Measurements from ENCODE around the gene ATP2B3.
A peak's percentile ranks its signal among the peaks of the same experiment; 100 is the strongest.

ATP2B3 gene

DNA sequence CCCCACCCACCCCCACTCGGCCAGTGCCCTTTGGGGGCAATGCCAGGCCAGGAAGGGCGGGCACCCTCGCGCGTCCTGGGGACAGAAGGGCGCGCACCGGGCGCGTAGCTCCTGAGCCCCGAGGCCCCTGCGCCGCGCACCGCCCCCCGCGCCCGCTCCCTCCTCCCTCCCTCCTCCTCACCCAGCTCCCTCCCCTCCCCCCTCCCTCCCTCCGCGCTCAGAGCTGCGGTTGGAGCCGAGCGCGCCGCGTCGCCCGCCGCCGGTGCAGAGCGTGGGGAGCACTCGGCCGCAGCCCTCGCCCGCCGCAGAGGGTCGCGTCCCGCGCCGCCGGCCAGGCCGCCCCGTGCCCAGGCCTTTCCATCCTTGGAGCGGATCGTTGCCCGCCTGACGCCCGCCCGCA, at the start of gene ATP2B3:
ATP2B3 (plus strand) TSS at position 220 of the 400 bp plus-strand sequence. CDS start 18,606 bp downstream, outside the sequence.
- DNase-seq (ENCODE audit: low read depth) = no peak

DNA sequence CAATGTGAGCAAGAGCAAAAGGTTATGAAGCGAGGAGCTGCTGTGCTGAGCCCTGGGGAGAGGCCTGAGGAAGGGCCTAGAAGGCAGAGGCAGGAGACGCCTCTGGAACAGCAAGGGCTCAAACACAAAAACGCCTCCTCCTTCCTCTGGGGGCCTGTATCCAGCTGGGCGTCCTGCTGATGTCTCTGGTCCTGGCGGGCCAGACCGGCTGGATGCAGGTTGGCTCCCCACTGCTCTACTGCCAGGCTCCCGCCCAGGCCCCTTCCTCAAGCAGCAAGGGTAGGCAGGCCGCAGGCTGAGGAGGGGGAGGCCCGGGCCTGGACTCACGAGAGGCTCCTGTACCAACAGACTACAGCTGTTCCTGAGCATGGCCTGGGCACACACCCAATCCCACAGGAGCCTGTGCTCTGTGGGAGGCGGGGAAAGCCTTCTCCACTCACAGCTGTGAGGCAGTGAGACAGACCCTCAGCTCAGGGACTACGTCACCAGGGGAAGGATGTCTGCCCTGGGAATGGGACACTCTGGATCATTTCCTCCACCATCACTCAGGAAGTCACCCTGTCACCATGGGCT, 49.3 kb upstream of the ATP2B3 start:
- DNase-seq (ENCODE audit: low read depth) = no peak

DNA sequence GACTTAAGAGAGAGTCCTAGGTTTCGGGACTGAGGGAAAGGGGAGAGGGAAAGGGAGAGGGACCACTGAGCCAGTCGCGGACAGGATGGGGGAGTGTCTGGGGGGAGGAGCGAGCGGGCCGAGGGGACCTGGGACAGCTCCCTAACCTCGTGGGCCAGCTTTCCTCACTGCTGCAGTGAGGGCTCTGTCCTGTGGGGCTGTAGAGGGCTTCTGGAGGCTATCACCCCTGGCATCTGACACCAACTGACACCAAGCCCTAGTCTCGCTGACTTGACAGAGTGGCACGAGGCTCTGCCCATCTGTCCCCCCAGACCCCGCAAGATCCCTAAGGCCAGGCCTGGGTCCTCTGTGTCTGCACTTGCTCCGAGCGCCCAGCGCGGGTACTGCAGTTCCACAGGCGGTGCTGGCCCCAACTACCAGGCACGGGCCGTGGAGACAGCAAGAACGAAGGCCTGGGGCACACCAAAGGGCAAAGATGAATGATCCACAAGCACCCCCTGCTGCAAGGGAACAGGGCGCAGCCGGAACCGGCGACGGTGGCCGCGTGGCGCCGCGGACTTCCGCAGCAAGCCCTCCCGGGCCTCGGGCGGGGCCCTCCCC, 47.5 kb upstream of the ATP2B3 start:
- DNase-seq (ENCODE audit: low read depth) = no peak

- DNase-seq (ENCODE audit: low read depth) = peak; percentile 80
Measured at GRCh38 chrX:153470411-153471363, 46.8 kb upstream of the ATP2B3 start, which contains the start of gene HAUS7. TSS of gene HAUS7 (minus strand) at chrX:153470576. CDS start at chrX:153470557, 19 bp downstream.

- DNase-seq (ENCODE audit: low read depth) = no peak
Measured at GRCh38 chrX:153471663-153472280, 45.7 kb upstream of the ATP2B3 start.

DNA sequence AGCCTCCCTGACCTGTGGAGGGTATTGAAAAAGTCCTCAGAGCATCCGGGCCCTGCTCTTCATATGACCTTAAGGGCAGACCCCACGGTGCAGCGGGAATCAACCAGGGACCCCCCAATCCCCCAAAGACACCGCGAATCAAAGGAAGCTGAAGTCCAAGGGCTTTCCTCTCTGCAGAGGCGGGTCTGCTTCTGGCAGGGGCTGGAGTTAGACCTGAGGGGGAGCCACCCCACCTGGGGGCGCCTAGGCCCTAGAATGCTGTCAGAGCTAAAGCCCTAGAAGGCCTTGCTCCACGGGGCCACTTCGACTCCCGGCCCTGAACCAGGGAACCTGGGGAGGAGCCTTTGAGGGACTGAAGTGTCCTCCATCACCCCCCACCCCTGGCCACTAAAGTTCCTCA, 44.3 kb upstream of the ATP2B3 start:
- no peak for DNase-seq (ENCODE audit: low read depth)

DNA sequence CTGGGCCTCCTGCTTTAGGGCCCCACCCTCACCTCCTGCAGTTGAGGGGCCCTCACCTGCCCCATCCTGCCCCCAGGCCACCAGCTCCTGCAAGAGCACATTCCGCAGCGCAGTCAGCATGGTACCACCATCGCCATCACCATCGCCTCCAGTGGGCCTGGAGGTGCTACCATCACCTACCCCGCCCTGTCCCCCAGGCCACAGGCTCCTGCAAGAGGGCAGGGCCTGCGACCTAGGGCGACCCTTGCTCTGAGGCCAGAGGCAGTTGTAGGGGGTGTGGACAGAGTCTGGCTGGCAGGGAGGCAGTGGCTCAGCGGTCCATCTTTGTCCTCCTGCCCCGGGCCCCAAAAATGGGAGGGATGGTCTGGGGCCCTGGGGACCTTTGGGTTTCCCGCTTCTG, 43.2 kb upstream of the ATP2B3 start:
- DNase-seq (ENCODE audit: low read depth) = no peak

DNA sequence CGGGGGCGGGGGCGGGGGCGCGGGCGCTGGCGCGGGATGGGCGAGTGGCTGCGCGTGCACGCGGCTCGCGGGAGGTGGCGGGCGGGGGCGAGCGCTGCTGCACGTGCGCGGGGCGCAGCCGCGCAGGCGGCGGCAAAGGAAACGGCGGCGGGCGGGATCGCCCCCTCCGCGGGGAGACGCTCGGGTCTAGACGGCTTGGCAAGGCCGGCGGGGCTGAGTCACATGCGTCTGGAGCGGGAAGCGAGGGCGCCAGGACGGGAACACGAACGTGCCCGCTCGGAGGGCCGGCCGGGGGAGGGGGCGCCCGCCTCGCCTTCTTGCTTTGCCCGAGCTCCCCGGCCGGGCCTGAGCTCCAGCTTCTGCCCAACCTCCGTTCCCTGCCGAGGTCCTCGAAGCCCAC, 42.7 kb upstream of the ATP2B3 start:
- DNase-seq (ENCODE audit: low read depth) = peak; percentile 18

DNA sequence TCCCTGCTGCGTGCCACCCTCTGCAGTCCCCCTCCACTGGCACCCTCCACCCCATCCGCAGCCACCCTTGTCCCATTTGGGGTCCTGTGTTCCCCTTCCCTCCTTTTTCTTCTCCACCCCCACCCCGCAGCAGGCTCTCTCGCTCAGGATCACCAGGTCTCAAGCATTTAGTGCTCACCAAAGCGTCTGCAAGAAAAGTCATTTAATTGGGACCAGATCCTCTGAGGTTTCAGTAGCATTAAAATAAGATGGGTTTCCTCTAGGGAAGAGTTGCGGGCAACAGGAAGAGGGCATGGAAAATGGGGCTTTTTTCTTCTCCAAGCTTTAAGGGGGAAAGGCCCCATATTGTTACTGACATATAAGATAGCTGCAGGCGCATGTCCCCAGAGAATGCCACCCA, 42.2 kb upstream of the ATP2B3 start:
- no peak for DNase-seq (ENCODE audit: low read depth)

DNA sequence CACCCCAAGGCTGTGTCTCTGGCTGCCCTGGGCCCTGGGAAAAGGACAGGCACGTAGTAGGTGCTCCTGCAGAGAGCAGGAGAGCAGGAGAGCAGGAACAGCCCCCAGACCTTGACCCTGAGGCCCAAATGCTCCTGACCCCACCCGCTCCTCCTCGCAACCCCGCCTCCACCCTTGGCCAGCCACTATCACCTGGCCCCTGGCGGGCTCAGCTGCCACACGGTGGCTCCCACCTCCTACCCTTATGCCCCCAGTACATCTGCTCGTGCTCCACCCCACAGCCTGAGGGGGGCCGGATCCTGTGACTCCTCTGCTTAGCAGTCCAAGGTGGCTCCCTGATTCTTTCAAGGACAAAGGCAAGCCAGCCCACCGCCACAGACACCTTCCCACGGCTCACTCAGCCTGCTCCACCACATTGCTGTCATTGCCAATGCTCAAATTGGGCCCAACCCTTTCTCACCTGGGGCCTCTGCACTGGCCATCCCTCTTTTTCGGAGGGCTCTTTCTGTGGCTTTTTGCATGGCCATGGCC, 41.6 kb upstream of the ATP2B3 start:
- DNase-seq (ENCODE audit: low read depth) = no peak

- DNase-seq (ENCODE audit: low read depth) = no peak
Measured at GRCh38 chrX:153476666-153477363, 40.6 kb upstream of the ATP2B3 start.

GRCh38 chrX:153477364-153477857, 40.0 kb upstream of the ATP2B3 start:
- no peak for DNase-seq (ENCODE audit: low read depth)

DNA sequence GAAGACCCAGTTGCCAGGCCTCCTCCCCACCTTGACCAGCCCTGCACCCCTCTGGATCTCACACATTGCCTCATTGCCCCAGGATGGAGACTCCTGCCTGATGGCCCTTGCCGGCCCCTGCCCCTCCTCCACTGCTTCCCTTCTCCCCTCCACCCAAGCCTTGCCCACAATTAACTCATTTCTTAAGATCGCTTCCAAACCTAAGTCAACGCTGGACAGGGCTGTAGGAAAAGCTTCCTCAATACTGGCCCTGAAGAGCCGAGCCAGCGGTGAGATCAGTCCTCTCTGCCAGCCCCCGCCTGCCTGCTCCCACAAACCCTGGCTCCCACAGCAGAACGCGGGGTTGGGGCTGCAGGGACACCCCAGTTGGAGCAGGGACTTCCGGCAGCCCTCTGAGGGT, 39.5 kb upstream of the ATP2B3 start:
- DNase-seq (ENCODE audit: low read depth) = no peak

- no peak for DNase-seq (ENCODE audit: low read depth)
Measured at GRCh38 chrX:153478746-153479145, 38.7 kb upstream of the ATP2B3 start.

- DNase-seq (ENCODE audit: low read depth) = no peak
Measured at GRCh38 chrX:153481043-153481442, 36.4 kb upstream of the ATP2B3 start.

DNA sequence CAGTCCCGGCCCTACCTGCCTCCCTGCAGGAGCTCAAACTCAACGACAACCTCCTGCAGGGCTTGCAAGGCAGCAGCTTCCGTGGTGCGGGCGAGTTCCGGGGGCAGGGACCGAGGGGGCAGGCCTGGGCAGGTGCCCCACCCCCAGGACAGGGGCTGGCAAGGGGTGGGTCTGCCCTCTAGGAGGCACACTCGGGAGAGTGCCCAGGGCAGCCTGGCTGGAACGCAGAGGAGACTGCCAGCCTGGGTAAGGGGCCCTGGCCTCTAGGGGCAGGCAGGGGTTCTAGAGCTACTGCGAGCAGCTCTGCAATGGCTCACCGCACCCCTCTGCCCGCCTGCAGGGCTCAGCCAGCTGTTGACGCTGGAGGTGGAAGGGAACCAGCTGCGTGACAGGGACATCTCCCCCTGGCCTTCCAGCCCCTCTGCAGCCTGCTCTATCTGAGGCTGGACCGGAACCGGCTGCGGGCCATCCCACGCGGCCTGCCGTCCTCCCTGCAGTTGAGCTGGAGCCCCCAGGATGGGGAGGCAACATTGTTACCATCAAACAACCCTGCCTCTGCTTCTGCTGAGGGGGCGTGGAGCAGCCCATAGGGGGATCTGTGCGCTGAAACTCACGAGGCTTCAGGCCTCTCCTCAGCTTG, 34.9 kb upstream of the ATP2B3 start:
- no peak for DNase-seq (ENCODE audit: low read depth)

DNA sequence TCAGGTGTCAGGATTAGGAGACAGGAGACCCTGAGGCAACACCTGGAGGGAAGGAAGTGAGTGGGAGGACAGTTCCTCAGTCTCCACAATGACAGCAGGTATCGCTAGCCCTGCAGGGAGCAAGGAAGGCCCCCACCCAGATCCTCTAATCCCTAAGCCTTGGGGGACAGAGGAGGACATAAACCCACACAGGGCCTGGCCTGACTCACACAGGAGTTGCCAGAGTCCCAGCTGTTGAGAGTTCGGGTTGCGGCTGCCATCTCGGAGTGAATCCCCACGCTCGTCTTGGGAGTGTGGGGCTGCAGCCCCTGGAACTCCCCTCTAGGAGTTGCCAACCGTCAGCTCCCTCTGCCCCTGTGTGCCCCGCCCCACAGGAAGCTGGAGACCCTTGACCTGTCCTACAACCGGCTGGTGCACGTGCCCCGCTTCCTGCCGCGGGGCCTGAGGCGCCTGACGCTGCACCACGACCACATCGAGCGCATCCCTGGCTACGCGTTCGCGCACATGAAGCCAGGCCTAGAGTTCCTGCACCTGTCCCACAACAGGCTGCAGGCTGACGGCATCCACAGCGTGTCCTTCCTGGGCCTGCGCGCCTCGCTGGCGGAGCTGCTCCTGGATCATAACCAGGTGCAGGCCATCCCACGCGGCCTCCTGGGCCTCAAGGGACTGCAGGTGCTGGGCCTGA, 31.9 kb upstream of the ATP2B3 start:
- DNase-seq (ENCODE audit: low read depth) = no peak

- DNase-seq (ENCODE audit: low read depth) = no peak
Measured at GRCh38 chrX:153486171-153486570, 31.3 kb upstream of the ATP2B3 start.

DNA sequence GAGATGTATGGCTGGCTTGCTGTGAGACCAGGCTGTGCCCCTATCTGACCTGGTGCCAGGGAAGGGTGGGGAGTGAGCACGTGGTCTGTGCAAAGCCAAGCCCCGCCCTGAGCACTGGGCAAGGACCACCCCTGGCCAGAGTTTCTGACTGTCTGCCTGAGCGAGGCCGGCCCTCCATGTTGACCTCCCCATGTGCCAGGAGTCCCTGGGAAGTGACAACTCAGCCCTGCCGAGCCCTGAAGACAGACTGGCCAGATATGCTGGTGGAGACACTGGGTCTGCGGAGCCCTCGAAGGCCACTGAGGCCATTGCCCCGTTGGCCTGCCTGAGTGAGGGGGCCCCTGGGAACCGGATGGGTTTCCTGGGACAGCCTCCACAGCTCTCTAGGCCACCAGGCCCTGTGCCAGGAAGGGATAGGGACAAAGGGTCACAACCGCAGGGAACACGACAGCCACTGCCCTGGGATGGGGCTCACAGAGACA, 29.8 kb upstream of the ATP2B3 start:
- no peak for DNase-seq (ENCODE audit: low read depth)

- no peak for DNase-seq (ENCODE audit: low read depth)
Measured at GRCh38 chrX:153488231-153488914, 29.1 kb upstream of the ATP2B3 start.
